ENCODE measurements around the gene SV2A.
"Not testable (repeated sequence)": the region's sequence is repeated elsewhere in the genome, so short reads cannot be mapped to it uniquely, and the experiment has no call there.

The SV2A gene

GRCh38 chr1:149887456-149888246, 30.0 kb downstream of the SV2A start:
- Mint-ChIP-seq H3K27ac (no peak overlapping the region), H3K9me3 (no peaks in the 10 kb centered on the region), H3K4me3 (no peak overlapping the region), H3K27me3 (no peaks in the 10 kb centered on the region), H3K4me1 (peaks cover 8% of the 10 kb centered on the region), H3K36me3 (peaks cover 5% of the 10 kb centered on the region)
- peak; percentile 84 for DNase-seq
- CTCF ChIA-PET: interaction anchor here (0.6 to 3.5 kb wide), 8 partner anchors 10 to 300 kb away, joined by 3 to 20 read pairs (median 4); no protein-coding TSS in a partner anchor

GRCh38 chr1:149887196-149887455, 30.5 kb downstream of the SV2A start:
- DNase-seq, H3K27ac Mint-ChIP-seq, H3K36me3 Mint-ChIP-seq, H3K27me3 Mint-ChIP-seq, H3K4me3 Mint-ChIP-seq, H3K9me3 Mint-ChIP-seq: not testable (repeated sequence)
- H3K4me1 Mint-ChIP-seq: peaks cover 13% of the 10 kb centered on the region
- CTCF ChIA-PET: interaction anchor here (1.5 to 3.5 kb wide), 4 partner anchors 10 to 300 kb away, joined by 4 to 20 read pairs (median 14); no protein-coding TSS in a partner anchor

- Mint-ChIP-seq H3K4me3 (no peak overlapping the region), H3K27ac (no peak overlapping the region), H3K9me3 (no peaks in the 10 kb centered on the region), H3K4me1 (peaks cover 18% of the 10 kb centered on the region), H3K36me3 (peaks cover 6% of the 10 kb centered on the region), H3K27me3 (no peaks in the 10 kb centered on the region)
- peak; percentile 90 for DNase-seq
- CTCF ChIA-PET: interaction anchor here (1.0 to 3.5 kb wide), 5 partner anchors 9 to 301 kb away, joined by 3 to 20 read pairs (median 14); no protein-coding TSS in a partner anchor
These were observed 31.0 kb downstream of the SV2A start for GRCh38 chr1:149886396-149887195.

- H3K27ac Mint-ChIP-seq, H3K4me3 Mint-ChIP-seq, H3K36me3 Mint-ChIP-seq, DNase-seq, H3K9me3 Mint-ChIP-seq, H3K27me3 Mint-ChIP-seq: not testable (repeated sequence)
- CTCF ChIA-PET: interaction anchor here (1.0 kb wide), 1 partner anchor 43 kb away, joined by 3 read pairs; no protein-coding TSS in a partner anchor
- peaks cover 22% of the 10 kb centered on the region for H3K4me1 Mint-ChIP-seq
These were observed 31.6 kb downstream of the SV2A start for GRCh38 chr1:149886121-149886395.

GRCh38 chr1:149885339-149886120, 32.1 kb downstream of the SV2A start:
- CTCF ChIA-PET: interaction anchor here (1.0 kb wide), 1 partner anchor 42 kb away, joined by 3 read pairs; no protein-coding TSS in a partner anchor

GRCh38 chr1:149884433-149885338, 33.0 kb downstream of the SV2A start:
- no peaks in the 10 kb centered on the region for H3K27me3 Mint-ChIP-seq
- no peaks in the 10 kb centered on the region for H3K9me3 Mint-ChIP-seq
- peak; percentile 58 for DNase-seq
- no peak overlapping the region for H3K4me3 Mint-ChIP-seq
- CTCF ChIA-PET: no interaction called here
- H3K36me3 Mint-ChIP-seq: peaks cover 6% of the 10 kb centered on the region
- H3K4me1 Mint-ChIP-seq: peaks cover 27% of the 10 kb centered on the region
- no peak overlapping the region for H3K27ac Mint-ChIP-seq

More at GRCh38 chr1:149885339-149886120, 32.1 kb downstream of the SV2A start:
- H3K27ac Mint-ChIP-seq: no peak overlapping the region
- H3K4me1 Mint-ChIP-seq: peaks cover 24% of the 10 kb centered on the region
- H3K4me3 Mint-ChIP-seq: no peak overlapping the region
- H3K36me3 Mint-ChIP-seq: peaks cover 6% of the 10 kb centered on the region
- H3K27me3 Mint-ChIP-seq: no peaks in the 10 kb centered on the region
- H3K9me3 Mint-ChIP-seq: no peaks in the 10 kb centered on the region
- DNase-seq: peak; percentile 84

GRCh38 chr1:149883598-149884247, 33.9 kb downstream of the SV2A start:
- H3K27ac Mint-ChIP-seq: peak overlapping the region; percentile 39
- H3K4me3 Mint-ChIP-seq: no peak overlapping the region
- DNase-seq: no peak
- CTCF ChIA-PET: interaction anchor here (0.7 kb wide), 1 partner anchor 285 kb away, joined by 4 read pairs; no protein-coding TSS in a partner anchor
- no peaks in the 10 kb centered on the region for H3K27me3 Mint-ChIP-seq
- H3K4me1 Mint-ChIP-seq: peaks cover 34% of the 10 kb centered on the region
- peaks cover 6% of the 10 kb centered on the region for H3K36me3 Mint-ChIP-seq
- H3K9me3 Mint-ChIP-seq: no peaks in the 10 kb centered on the region

GRCh38 chr1:149881876-149882275, 35.8 kb downstream of the SV2A start:
- CTCF ChIA-PET: no interaction called here
- H3K27me3 Mint-ChIP-seq: no peaks in the 10 kb centered on the region
- H3K4me3 Mint-ChIP-seq: no peak overlapping the region
- H3K27ac Mint-ChIP-seq: no peak overlapping the region
- peaks cover 6% of the 10 kb centered on the region for H3K36me3 Mint-ChIP-seq
- peaks cover 42% of the 10 kb centered on the region for H3K4me1 Mint-ChIP-seq
- H3K9me3 Mint-ChIP-seq: peaks cover 2% of the 10 kb centered on the region
- DNase-seq: no peak

GRCh38 chr1:149879556-149879955, 38.1 kb downstream of the SV2A start:
- Mint-ChIP-seq H3K4me3 (peak overlapping the region; percentile 17), H3K9me3 (peaks cover 2% of the 10 kb centered on the region), H3K27ac (peak overlapping the region; percentile 81), H3K4me1 (peaks cover 42% of the 10 kb centered on the region), H3K27me3 (no peaks in the 10 kb centered on the region), H3K36me3 (peaks cover 6% of the 10 kb centered on the region)
- DNase-seq: peak; percentile 62
- CTCF ChIA-PET: no interaction called here

GRCh38 chr1:149877211-149877946, 40.3 kb downstream of the SV2A start:
- Mint-ChIP-seq H3K4me3 (no peak overlapping the region), H3K27ac (no peak overlapping the region), H3K9me3 (peaks cover 2% of the 10 kb centered on the region), H3K4me1 (peaks cover 40% of the 10 kb centered on the region), H3K36me3 (peaks cover 1% of the 10 kb centered on the region), H3K27me3 (no peaks in the 10 kb centered on the region)
- no peak for DNase-seq
- CTCF ChIA-PET: interaction anchor here (1.1 kb wide), 1 partner anchor 10 kb away, joined by 4 read pairs; a partner anchor contains a TSS

GRCh38 chr1:149873060-149873459, 44.6 kb downstream of the SV2A start:
- H3K36me3 Mint-ChIP-seq, H3K27ac Mint-ChIP-seq, H3K9me3 Mint-ChIP-seq, CTCF ChIA-PET, DNase-seq, H3K27me3 Mint-ChIP-seq, H3K4me1 Mint-ChIP-seq, H3K4me3 Mint-ChIP-seq: not testable (repeated sequence)

- H3K27ac Mint-ChIP-seq, H3K9me3 Mint-ChIP-seq, H3K4me3 Mint-ChIP-seq, H3K36me3 Mint-ChIP-seq, DNase-seq, CTCF ChIA-PET, H3K27me3 Mint-ChIP-seq, H3K4me1 Mint-ChIP-seq: not testable (repeated sequence)
These were observed 50.8 kb downstream of the SV2A start for GRCh38 chr1:149866887-149867286.
